GM18867 (cell line): Measurements from ENCODE around the gene PODNL1.
A peak's percentile ranks its signal among the peaks of the same experiment; 100 is the strongest.

ENCODE experiments used
- ATAC-seq: cut with Tn5 transposase; IDR thresholded peaks from one replicate; pipeline ENCODE4 v1.9.1; 2021; ENCODE audit warnings: mild to moderate bottlenecking, moderate library complexity; ENCODE audit not compliant: unreplicated experiment

PODNL1 gene, protein sequence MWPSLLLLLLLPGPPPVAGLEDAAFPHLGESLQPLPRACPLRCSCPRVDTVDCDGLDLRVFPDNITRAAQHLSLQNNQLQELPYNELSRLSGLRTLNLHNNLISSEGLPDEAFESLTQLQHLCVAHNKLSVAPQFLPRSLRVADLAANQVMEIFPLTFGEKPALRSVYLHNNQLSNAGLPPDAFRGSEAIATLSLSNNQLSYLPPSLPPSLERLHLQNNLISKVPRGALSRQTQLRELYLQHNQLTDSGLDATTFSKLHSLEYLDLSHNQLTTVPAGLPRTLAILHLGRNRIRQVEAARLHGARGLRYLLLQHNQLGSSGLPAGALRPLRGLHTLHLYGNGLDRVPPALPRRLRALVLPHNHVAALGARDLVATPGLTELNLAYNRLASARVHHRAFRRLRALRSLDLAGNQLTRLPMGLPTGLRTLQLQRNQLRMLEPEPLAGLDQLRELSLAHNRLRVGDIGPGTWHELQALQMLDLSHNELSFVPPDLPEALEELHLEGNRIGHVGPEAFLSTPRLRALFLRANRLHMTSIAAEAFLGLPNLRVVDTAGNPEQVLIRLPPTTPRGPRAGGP

DNA sequence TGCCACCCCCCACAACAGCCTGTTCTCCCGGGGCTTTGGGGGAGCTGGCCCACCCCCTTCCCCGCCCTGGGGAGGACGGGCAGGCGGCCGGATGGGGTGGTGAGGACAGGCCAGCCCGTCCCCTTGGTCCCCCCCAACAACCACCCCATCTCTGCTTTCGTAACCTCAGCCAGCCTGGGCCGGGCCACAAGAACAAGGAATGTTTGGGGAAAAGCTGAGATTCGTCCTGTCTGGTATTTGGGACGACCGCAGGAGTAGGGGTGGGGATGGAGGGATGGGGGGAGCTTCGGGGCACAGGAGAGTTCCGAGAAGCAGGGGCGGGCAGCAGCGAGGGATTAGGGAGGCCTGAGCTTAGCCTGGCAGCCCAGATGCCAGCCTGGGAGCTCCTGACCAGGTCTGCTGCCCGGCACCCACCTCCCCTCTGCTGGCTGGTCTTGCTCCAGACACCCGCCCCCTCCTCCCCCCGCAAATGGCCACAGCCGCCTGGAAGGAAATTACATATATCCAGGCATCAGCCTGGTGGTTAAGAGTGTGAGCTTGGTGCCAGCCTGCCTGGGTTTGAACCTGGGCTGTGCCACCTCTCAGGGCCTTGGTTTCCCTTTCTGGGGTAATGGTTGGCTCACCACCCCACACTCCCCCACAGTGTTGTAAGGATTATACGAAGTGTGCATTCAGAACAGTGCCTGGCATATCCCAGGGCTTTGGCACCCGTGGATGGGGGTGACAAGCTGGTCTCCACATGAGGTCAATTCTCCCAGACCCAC lies at the start of gene PODNL1:
Gene PODNL1 (minus strand): TSS at position 117 of the 764 bp plus-strand sequence. CDS start 236 bp downstream, outside the sequence.
- no peak for ATAC-seq

DNA sequence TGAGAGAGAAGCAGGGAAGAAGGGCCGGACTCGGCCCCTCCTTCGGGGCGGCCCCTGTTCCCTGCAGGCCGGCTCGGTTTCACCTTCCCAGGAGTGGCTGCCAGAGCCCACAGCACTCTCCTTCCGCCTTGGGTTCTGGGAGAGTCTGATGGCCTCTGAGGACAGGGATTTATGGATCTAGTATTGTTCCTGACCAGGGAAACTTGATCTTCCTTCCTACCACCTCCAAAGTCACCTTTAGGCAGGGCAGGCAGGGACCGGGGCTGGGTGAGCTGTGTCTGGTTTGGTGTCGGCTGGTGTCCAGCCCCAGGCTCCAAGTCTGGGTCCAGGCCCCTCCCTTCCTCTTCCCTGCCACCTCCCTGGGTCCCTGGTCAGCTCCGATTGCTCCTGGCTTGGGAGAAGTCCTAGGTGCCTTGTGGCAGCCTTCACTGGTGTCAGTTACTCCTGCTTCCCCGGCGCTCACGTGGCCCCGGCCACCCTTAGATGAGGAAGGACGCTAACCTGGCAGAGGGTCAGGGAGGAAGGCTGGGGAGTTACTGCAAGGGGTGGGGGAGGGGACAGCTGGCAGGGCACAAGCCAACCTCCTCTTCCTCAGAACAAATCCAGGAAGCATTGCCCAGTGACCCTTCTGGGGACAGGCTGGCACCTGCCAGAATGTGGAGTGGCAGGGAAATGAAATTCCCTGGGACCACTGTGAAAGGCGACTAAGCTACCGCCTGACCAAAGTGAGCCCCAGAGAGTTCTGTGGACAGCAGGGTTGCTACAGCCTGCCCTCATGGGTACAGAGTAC lies 49.1 kb upstream of the PODNL1 start:
- no peak for ATAC-seq

DNA sequence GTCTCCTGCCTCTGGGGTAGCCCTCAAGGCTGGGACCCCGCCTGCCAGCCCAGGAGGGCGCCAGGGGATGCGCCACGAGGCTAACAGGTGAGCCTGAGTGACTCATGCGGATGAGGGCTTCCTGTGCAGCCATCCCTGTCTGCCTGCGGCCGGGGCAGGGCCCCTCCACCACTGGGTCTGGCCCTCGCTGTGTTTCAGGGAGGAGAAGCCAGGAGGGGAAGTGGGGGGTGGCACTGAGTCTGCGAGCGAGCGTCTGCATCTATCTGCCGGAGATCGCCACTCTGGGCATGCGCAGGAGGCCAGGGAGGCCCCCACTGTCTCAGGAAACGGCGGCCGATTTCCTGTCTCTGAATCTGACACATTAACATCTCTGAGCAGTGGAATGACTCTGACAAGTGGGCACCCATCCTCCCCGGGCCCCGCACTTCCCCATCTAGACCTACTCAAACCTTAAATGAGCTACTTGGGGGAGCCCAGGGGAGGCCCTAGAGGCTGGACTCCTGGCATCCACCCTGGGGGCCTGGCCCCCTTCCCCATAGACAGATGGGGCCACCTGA lies 48.2 kb upstream of the PODNL1 start:
- ATAC-seq, result peak; percentile 77

DNA sequence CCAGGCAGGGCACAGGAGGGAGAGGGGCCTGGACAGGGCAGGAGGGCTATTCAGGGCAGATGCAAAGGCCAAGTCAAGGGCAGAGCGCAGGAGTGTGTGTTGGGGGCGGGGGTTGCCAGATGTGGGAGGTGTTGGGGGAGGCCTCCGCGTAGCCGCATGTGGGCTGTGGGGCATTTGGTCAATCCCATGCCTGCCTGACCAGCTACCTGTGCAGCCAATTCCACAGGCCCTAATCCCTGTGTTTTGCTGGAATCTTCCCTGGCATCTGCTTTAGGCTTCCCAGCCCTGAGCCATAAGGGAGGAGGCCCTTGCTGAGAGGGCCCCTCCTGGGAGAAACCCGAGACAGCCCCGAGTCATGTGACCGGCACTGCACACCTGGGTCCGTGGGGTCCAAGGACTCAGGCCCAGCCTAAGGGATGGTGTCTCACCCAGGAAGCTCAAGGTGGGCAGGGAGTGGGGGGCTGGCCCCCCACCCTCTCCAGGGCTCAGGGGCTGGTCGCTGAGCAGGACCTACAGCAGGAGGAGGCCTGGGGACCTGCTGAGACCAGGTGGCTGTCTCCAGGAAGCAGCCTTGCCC lies 47.6 kb upstream of the PODNL1 start:
- ATAC-seq, result peak; percentile 25

DNA sequence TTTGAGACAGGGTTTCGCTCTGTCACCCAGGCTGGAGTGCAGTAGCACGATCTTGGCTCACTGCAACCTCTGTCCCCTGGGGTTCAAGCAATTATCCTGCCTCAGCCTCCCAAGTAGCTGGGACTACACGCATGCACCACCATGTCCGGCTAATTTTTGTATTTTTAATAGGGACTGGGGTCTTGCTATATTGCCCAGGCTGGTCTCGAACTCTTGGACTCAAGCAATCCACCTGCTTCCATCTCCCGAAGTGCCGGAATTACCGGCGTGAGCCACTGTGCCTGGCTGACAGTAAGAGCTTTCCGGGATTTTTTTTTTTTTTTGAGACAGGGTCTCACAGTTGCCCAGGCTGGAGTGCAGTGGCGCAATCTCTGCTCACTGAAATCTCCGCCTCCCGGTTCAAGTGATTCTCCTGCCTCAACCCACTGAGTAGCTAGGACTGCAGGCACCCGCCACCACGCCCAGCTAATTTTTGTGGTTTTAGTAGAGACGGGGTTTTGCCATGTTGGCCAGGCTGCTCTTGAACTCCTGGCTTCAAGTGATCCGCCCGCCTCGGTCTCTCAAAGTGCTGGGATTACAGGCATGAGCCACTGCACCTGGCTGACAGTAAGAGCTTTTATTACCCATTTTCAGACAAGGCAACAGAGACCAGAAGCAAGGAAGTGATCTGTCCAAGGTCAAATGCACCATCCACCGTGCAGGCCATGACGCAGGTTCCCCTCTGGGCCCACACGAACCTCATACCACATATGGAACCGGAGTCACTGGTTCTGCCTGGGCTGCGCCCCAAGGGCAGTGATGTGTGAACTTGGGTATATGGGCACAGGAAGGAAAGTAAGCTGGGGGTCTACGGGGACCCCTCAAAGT lies 46.9 kb upstream of the PODNL1 start:
- ATAC-seq, result no peak

DNA sequence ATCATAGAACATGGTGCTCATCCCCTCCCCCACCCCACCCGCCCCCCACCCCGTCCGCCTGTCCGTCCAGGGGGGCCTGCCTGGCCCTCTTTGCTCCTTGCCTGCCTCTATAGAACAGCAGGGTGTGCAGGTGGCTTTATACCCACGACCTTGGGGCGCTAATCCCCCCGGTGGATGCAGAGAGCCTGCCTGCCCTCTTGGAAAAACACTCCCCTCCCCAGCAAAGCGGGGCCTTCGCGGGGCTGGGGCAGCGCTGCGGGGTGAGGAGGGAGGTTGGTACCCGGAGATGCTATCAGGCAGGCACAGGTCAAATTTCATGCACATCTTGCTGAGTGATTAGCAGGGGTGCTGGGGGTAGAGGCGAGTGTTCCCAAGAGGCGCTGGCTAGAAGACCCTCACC lies 46.0 kb upstream of the PODNL1 start:
- ATAC-seq, result no peak

DNA sequence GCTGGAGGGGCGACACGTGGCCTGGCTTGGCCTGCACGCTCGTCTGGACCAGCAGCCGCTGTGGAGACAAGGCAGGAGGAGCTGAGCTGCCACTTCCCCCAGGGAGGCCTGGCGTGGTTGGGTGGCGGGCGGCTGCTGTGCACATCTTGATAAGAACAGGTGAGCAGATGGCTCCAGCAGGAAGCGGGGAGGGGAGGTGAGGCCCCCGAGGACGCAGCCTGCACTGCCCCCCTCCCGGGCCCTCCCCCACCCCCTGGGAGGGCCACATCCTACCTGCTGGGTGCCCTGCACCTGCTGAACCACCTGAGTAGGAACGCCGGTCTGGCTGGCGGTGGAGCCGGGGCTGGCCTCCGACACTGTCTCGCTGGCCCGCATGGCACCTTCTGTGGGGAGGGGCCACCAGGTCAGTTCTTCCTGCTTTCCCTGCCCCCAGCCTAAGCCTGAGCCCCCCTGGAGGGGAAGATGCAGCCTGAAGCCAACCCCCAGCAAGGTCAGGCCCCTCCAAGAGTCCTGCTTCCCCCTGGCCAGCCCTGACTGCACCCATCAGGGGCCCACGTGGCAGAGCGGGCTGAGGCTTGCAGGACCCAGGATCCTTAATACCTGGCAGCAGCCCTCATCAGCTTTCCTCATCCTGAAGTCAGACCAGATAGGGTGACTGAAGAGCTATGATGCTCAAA lies 45.1 kb upstream of the PODNL1 start:
- no peak for ATAC-seq

DNA sequence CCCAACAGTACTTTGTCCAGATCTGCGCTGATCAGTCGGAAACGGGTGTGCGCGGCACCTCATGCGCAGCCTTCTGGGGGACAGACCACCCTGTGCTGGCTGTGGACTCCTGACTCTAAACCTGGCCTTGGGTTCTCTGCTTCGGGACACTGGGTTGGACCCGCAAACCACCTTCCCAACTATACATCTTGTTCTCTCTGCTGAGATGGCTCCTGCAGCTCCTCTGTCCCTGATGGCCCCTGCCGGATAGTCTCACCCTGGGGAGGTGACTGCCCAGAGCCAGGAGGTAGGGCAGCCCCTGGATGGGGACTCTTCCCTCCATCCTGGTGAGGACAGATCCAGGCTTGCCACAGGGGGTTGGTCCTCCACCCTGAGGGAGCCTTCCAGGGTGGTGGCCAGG lies 44.6 kb upstream of the PODNL1 start:
- ATAC-seq, result no peak

DNA sequence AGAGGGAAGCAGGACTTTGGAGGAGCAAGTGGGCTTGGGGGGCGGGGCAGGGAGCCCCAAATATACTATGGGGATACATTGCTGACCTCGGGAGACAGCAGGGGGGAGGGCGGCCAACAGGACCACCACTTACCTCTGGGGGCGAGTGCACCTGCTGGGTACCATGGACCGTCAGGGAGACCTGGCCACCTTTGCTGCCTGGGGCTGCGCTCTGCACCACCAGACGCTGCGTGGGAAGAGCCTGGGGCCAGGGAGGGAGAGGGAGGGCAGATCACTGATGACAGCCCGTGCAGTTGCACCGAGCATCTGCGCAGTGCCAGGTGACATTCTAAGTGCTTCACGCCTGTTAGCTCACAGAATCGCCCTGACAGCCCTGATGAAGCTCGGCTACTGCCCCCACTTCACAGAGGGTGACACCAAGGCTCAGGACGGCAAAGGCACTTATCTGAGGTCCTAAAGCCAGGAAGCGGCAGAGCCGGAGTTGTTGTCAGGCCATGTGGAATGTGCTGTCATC lies 43.8 kb upstream of the PODNL1 start:
- no peak for ATAC-seq

DNA sequence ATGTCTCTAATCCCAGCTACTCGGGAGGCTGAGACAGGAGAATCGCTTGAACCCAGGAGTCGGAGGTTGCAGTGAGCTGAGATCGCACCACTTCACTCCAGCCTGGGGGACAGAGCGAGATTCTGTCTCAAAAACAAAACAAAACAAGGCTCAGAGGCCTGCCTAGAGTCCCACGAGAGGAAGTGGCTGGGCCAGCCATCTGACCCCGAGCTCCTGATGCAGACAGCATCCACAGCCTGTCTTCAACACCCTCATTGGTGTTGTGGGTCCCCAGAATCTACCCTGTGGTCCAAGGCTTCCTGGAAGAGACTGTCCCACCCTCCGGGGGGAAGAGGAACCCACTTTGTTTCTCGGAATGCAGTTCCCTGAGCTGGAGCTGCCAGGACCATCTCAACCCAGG lies 43.2 kb upstream of the PODNL1 start:
- ATAC-seq, result no peak

DNA sequence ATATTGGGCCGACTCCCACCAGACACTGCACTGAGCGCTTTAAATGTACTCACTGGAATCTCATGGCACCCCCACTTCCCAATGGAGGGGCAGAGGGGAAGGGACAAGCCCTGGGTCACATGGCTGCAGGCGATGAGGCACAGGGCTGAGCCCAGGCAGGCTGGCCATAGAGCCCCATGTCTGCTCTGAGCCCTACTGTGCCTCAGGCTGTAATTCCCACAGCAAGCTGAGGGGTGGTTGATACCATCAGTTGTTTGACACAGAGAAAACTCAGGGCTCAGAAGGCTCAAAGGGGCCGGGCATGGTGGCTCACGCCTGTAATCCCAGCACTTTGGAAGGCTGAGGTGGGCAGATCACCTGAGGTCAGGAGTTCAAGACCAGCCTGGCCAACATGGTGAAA lies 42.8 kb upstream of the PODNL1 start:
- ATAC-seq, result no peak

DNA sequence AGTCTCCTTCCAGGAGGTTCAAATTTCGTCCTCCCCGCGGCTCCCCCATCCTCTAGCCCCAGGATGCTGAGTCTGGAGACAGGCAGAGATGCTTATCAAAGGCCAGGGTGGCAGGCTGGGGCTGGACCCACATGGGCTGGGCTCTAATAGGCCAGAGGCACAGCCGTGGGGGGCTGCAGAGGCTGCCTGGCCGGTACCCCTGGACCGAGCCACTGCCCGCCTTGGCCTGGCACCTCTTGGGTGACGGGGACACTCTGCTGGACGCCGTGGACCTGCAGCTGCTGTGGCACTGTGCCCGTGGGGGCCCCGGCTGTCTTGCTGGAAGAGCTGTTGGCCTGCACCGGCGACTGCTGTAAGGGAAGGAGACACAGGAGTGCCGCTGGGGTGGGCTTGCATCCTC lies 42.1 kb upstream of the PODNL1 start:
- ATAC-seq, result no peak

DNA sequence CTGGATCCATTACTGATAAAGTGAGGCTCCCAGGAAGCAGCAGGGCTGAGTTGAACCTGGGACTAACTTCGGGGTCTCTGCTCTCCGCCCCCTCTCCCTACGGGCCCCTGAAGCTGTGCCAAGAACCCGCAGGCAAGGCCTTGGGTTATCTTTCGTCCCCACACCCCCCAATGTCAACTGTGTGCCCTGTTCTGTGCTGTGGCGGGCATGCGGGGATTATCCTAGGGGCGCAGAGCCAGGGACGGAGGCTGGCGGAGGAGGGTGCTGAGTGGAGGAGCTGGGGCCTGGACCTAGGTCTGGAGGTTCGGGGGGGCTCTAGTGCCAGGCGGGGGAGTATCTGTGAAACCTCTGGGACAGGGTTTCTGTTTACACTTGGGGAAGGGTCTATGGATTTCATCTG lies 41.5 kb upstream of the PODNL1 start:
- no peak for ATAC-seq

DNA sequence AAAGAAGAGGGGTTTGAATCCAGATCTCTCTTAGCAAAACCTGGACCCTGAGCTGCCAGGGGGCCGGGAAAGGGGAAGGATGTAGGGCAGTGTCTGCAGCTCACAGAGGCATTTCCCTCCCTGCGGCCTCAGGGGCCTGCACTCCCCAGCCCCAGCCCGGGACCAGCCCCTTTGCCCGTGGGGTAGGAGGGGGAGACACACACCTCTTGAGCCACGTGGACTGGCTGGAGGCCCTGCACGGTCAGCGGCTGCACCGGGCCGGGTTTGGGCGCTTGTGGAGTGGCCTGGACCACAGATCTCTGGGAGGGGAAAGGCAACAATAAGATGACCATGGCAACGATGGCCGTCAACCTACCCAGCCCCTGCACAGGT lies 41.0 kb upstream of the PODNL1 start:
- no peak for ATAC-seq

DNA sequence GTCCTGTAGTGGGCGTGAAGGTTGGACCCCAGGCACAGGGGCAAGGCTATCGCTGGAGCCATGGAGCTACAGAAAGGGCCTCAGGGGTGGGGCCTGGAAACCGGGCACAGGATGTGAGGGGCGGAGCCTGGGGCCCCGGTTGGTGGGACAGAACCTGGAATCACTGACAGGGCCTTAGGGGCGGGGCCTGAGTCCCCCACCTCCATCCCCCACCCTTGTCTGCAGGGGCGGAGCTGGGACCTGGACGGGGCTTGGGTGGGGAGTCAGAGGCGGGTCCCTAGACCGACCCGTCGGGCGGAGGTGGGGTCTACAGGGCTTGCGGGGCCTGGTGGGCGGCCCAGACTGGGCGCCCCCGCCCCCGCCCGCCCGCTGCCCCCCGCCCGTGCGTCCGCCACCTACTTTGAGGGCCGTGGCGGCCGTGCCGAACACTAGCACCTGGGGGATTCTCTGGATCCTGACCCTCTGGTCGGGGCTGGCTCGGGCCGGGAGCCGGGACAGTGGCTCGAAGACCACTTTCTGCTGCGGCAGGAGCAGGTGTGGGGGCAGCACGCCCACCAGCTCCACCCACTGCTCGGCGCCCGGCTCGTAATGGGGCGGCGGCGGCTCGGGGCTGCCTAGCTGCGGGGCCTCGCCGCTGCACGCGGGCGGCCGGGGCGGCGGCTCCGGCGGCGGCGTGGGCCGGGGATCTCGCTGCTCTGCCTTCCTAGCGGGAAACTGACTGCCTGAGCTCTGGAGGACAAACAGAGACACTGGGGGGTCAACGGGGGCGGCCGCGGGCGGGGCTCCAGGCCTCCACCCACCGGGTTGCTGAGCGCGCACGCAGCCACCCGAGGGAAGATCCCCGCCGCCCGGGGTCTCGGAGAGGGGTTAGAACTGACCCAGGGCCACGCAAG lies 40.4 kb upstream of the PODNL1 start:
- ATAC-seq, result no peak

DNA sequence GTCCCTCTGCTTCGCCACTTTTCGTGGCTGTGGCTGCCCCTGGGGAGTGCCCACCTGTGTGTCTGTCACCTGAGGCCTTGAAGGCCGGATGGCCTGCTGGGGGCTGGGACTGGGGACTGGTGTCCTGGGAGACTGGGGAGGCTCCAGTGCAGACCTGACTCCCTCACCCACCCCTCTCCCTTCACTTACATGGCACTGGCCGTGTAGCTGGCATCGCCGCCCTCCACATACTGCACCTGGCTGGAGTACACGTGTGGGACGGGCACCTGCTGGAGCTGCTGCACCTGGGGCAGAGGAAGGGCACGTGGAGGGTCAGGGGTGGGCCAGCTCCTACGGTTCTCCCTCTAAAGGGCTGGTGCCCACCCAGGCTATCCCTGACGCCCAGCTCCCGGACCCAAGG lies 39.6 kb upstream of the PODNL1 start:
- ATAC-seq, result no peak

DNA sequence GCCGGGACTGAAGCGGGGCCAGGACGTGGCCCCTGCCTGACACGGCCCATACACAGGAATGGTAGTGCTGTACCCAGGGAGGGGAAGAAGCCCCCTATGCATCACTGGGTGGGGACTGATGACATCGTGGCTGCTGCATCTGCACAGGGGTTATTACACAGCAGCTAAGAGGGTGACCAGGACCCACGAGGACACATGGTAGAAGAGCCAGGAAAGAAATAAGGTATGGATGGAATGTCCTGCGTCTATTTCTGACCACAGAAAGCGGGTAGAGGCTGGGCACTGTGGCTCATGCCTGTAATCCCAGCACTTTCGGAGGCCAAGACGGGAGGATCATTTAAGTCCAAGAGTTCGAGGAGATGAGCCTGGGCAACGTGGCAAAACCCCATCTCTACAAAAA lies 38.2 kb upstream of the PODNL1 start:
- no peak for ATAC-seq

DNA sequence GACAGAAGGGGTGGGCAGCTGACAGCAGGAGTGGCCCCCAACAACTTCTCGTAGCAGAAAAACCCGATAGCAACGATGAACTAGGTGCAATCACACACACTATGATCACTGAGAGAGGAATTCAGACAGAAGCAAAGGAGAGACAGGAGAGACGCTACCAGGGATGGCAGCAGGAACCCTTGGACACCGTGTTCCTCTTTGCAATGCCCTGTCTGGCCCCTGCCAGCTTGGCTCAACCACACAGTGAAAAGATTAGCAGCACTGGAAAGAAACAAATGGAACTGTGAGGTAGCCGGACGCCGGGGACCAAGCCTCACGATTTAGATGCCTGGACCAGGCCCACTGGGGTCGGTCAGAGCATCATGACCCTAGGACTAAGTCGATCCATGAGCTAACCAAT lies 37.7 kb upstream of the PODNL1 start:
- ATAC-seq, result no peak
